OCI-LY3 (cell line): ENCODE data around the gene APOL5.

ENCODE experiments used
- H2AFZ ChIP-seq: fragments of 200-600, 300-600 bp; shearing (Covaris generic); 2 replicates; pipeline ENCODE4 v1.6.0; 2014; ENCODE audit warnings: antibody characterized with exemption, low read depth, low read length
- H3K27ac ChIP-seq: fragments of 200-600, 300-600 bp; sonication (generic); 2 replicates; pipeline ENCODE4 v1.5.1; 2014; ENCODE audit warnings: mild to moderate bottlenecking, low read length, moderate library complexity, mixed read lengths
- H3K27me3 ChIP-seq: fragments of 200-600, 300-600 bp; sonication (generic); 2 replicates; pipeline ENCODE4 v1.6.1; 2014; ENCODE audit warnings: low read depth, low read length, mixed read lengths
- H3K36me3 ChIP-seq: fragments of 200-600, 300-600 bp; sonication (generic); replicated peaks from 2 replicates; pipeline ENCODE3; 2014; ENCODE audit warnings: low read depth, low read length, mixed read lengths
- H3K4me1 ChIP-seq: fragments of 300-600, 200-600 bp; sonication (generic); 2 replicates; pipeline ENCODE4 v1.6.1; 2014; ENCODE audit warnings: low read length, mixed read lengths
- H3K4me2 ChIP-seq: fragments of 200-600, 300-600 bp; sonication (generic); 2 replicates; pipeline ENCODE4 v1.6.1; 2014; ENCODE audit warnings: low read length, mixed read lengths
- H3K4me3 ChIP-seq: fragments of 300-600, 200-600 bp; sonication (generic); 2 replicates; pipeline ENCODE4 v1.5.1; 2014; ENCODE audit warnings: antibody characterized with exemption, mild to moderate bottlenecking, low read length, moderate library complexity
- H3K79me2 ChIP-seq: fragments of 300-600, 200-600 bp; shearing (Covaris generic); 2 replicates; pipeline ENCODE4 v1.6.1; 2014; ENCODE audit warnings: mild to moderate bottlenecking, low read length, mixed read lengths
- H3K9ac ChIP-seq: fragments of 300-600, 200-600 bp; shearing (Covaris generic); 2 replicates; pipeline ENCODE4 v1.6.0; 2014; ENCODE audit warnings: mild to moderate bottlenecking, low read length, moderate library complexity
- H3K9me3 ChIP-seq: fragments of 200-600, 300-600 bp; shearing (Covaris generic); 2 replicates; pipeline ENCODE4 v1.6.1; 2014; ENCODE audit warnings: low read length, mixed read lengths; ENCODE audit not compliant: insufficient read depth
- H4K20me1 ChIP-seq: fragments of 200-600, 300-600 bp; sonication (generic); 2 replicates; pipeline ENCODE4 v1.6.1; 2016; ENCODE audit warnings: low read length, mixed read lengths; ENCODE audit not compliant: insufficient read depth
- CTCF ChIP-seq: fragments of 200-600, 300-600 bp; sonication (generic); IDR thresholded peaks from 2 replicates; pipeline ENCODE4 v1.5.1; 2014; ENCODE audit warnings: antibody characterized with exemption, low read length, low read depth
- EZH2phosphoT487 ChIP-seq: fragments of 200-600 bp; shearing (Covaris generic); IDR thresholded peaks from 2 replicates; pipeline ENCODE4 v1.6.1; 2018; ENCODE audit warnings: antibody characterized with exemption, mixed run types, low read depth

The APOL5 gene

GRCh38 chr22:35739076-35739930, 21.6 kb downstream of the APOL5 start:
- peaks cover 82% of the 10 kb centered on the region for H3K27me3 ChIP-seq
- H4K20me1 ChIP-seq, result no peaks in the 10 kb centered on the region
- H3K36me3 ChIP-seq, result no peaks in the 10 kb centered on the region
- H3K4me2 ChIP-seq, result no peak overlapping the region
- no peak overlapping the region for H3K4me3 ChIP-seq
- H3K9ac ChIP-seq, result no peak overlapping the region
- no peaks in the 10 kb centered on the region for H3K9me3 ChIP-seq
- no peak overlapping the region for H3K27ac ChIP-seq
- no peaks in the 10 kb centered on the region for H3K4me1 ChIP-seq
- H2AFZ ChIP-seq, result no peak overlapping the region
- H3K79me2 ChIP-seq, result no peaks in the 10 kb centered on the region
- TF ChIP-seq CTCF (no peak), EZH2phosphoT487 (no peak)

GRCh38 chr22:35739931-35740380, 22.3 kb downstream of the APOL5 start:
- Histone ChIP-seq H3K27ac (no peak overlapping the region), H4K20me1 (no peaks in the 10 kb centered on the region), H3K79me2 (no peaks in the 10 kb centered on the region), H3K4me2 (no peak overlapping the region), H3K9ac (no peak overlapping the region), H3K27me3 (peaks cover 85% of the 10 kb centered on the region), H3K4me3 (no peak overlapping the region), H3K9me3 (no peaks in the 10 kb centered on the region), H3K36me3 (no peaks in the 10 kb centered on the region), H2AFZ (no peak overlapping the region), H3K4me1 (no peaks in the 10 kb centered on the region)
- no peak for TF ChIP-seq EZH2phosphoT487
- no peak for TF ChIP-seq CTCF

GRCh38 chr22:35740616-35741015, 22.9 kb downstream of the APOL5 start:
- Histone ChIP-seq H3K36me3 (no peaks in the 10 kb centered on the region), H3K4me2 (no peak overlapping the region), H3K79me2 (no peaks in the 10 kb centered on the region), H3K4me1 (no peaks in the 10 kb centered on the region), H2AFZ (no peak overlapping the region), H3K27ac (no peak overlapping the region), H3K9ac (no peak overlapping the region), H3K9me3 (no peaks in the 10 kb centered on the region), H4K20me1 (no peaks in the 10 kb centered on the region), H3K27me3 (peaks cover 92% of the 10 kb centered on the region), H3K4me3 (no peak overlapping the region)
- TF ChIP-seq EZH2phosphoT487, result no peak
- no peak for TF ChIP-seq CTCF

GRCh38 chr22:35742342-35743100, 24.8 kb downstream of the APOL5 start:
- Histone ChIP-seq H3K79me2 (no peaks in the 10 kb centered on the region), H3K4me2 (no peak overlapping the region), H3K9me3 (no peaks in the 10 kb centered on the region), H3K4me1 (no peaks in the 10 kb centered on the region), H3K4me3 (no peak overlapping the region), H2AFZ (no peak overlapping the region), H4K20me1 (no peaks in the 10 kb centered on the region), H3K36me3 (no peaks in the 10 kb centered on the region), H3K27me3 (peaks cover 93% of the 10 kb centered on the region), H3K9ac (no peak overlapping the region), H3K27ac (no peak overlapping the region)
- TF ChIP-seq EZH2phosphoT487, result no peak
- TF ChIP-seq CTCF, result no peak
